K562 (cell line): ENCODE measurements around the gene PRKAG2. TPM values are rescaled to one million over a fixed set of nuclear protein-coding genes. Genes with fewer than 3 reads are reported as not detected.

ENCODE experiments used
- EZH2 ChIP-seq: IDR thresholded peaks from 2 replicates; pipeline ENCODE4 v1.6.1; 2012; ENCODE audit warnings: low read depth, mild to moderate bottlenecking, inconsistent platforms, low read length, borderline replicate concordance
- PCBP1 ChIP-seq: fragments of 200-400 bp; formaldehyde crosslinking; IDR thresholded peaks from 2 replicates; pipeline ENCODE4 v1.6.1; 2018; ENCODE audit warnings: mild to moderate bottlenecking, low read depth, low read length; ENCODE audit not compliant: poor library complexity, severe bottlenecking
- RREB1 ChIP-seq: fragments of 250-450 bp; sonication (Bioruptor Pico); IDR thresholded peaks from 2 replicates; pipeline ENCODE4 v1.4.0; 2020
- SLC30A9 ChIP-seq: fragments of 250-450 bp; sonication (Bioruptor Pico); IDR thresholded peaks from 2 replicates; pipeline ENCODE4 v1.8.0; 2022; ENCODE audit warnings: mild to moderate bottlenecking, moderate library complexity
- ZBTB49 ChIP-seq: sonication (generic); formaldehyde crosslinking; IDR thresholded peaks from 2 replicates; pipeline ENCODE4 v1.8.0; 2022; ENCODE audit warnings: missing genetic modification reagents, mild to moderate bottlenecking, borderline replicate concordance
- polyA plus RNA-seq, 8 experiments: library from polyadenylated mRNA; depleted of rRNA in 4 of 8; stranded (reverse) in 5 of 8; unstranded in 3 of 8; fragments of >200 nt; fragmentation: Nextera tagmentation in 2 of 8; fragmentation: Illumina TruSeq in 1 of 8; extraction: Ambion mirVana in 2 of 8; extraction: Trizol in 1 of 8; gene quantifications; 2 replicates each; pipeline versions ENCODE4 v1.2.1 to v1.2.3, GENCODE V29; 2011 to 2014; ENCODE audit warnings: inconsistent platforms in 1 of 8, missing spikeins in 1 of 8
- total RNA-seq, 7 experiments: library from RNA; depleted of rRNA in 6 of 7; stranded (reverse); fragments of >200 nt in 6 of 7; fragmentation: Illumina TruSeq in 2 of 7; extraction: Trizol in 2 of 7; gene quantifications; 2 replicates each; pipeline versions ENCODE4 v1.2.1 to v1.2.3, GENCODE V29; 2011 to 2021; ENCODE audit warnings: low replicate concordance in 1 of 7
- TF ChIP-seq, protein P1 (sequence below), 2 experiments: fragments of 450-650 bp; formaldehyde crosslinking in 1 of 2; IDR thresholded peaks; 2 replicates each; pipeline versions ENCODE4 v1.4.0 to v1.6.1; 2014 to 2020; ENCODE audit warnings: mild to moderate bottlenecking in 2 of 2, borderline replicate concordance in 1 of 2, low read depth in 1 of 2

Gene PRKAG2
- total and polyA plus RNA-seq, 9 of the 15 experiments (the other 6 are each of a cell fraction or from before 2014, with no cell fraction given), result 0.99 to 5.6 (median 3.3) TPM

DNA sequence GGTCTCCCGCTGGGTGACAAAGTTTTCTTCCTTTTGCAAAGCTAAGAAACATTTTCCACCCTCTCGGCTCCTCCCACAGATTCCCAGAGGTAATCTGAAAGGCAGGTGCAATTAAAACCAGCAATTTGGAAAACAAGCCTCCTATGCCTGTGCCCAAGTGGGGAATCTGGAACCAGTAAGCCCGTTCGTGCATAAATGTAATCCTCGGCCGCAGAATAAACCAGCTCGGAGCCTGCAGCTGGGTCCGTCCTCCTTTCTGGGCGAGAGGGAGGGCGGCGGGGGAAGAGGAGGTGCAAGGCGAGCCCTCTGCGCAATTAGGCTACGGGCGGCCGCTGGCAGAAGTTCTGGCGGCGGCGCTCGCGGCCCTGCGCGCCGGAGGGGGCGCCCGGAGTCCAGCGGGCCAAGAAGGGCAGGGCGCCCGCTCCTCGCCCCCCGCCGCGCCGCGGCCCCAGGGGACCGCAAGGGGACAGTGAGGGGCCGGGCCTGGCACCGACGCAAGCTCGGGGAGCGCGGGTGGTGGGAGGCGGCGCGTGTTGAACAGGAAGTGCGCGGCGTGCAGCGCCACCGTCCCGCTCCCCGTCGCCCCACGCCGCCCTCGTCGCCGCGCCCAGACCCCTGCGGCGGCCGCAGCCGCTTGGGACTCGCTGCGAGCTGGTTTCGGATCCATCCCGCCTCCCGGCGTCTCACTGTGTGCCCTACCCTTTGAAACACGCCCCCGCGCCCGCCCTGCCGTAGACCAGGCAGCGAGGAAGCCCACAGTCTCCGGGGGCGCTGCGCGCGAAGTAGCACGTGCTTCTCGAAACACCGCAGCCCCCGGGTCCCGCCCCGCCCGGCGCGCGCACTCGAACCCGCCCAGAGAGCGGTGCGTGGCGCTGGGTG is at the start of gene PRKAG2 (continued):
- TF ChIP-seq RREB1 (CRISPR knock-in tag) (no peak), EZH2 (no peak), PCBP1 (peak; percentile 95), ZBTB49 (CRISPR knock-in tag) (no peak), SLC30A9 (no peak)
- TF ChIP-seq, protein P1, sequence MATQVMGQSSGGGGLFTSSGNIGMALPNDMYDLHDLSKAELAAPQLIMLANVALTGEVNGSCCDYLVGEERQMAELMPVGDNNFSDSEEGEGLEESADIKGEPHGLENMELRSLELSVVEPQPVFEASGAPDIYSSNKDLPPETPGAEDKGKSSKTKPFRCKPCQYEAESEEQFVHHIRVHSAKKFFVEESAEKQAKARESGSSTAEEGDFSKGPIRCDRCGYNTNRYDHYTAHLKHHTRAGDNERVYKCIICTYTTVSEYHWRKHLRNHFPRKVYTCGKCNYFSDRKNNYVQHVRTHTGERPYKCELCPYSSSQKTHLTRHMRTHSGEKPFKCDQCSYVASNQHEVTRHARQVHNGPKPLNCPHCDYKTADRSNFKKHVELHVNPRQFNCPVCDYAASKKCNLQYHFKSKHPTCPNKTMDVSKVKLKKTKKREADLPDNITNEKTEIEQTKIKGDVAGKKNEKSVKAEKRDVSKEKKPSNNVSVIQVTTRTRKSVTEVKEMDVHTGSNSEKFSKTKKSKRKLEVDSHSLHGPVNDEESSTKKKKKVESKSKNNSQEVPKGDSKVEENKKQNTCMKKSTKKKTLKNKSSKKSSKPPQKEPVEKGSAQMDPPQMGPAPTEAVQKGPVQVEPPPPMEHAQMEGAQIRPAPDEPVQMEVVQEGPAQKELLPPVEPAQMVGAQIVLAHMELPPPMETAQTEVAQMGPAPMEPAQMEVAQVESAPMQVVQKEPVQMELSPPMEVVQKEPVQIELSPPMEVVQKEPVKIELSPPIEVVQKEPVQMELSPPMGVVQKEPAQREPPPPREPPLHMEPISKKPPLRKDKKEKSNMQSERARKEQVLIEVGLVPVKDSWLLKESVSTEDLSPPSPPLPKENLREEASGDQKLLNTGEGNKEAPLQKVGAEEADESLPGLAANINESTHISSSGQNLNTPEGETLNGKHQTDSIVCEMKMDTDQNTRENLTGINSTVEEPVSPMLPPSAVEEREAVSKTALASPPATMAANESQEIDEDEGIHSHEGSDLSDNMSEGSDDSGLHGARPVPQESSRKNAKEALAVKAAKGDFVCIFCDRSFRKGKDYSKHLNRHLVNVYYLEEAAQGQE (IDR thresholded peaks at IDR 0.05; ENCODE audit: borderline replicate concordance), result no peak
- TF ChIP-seq, protein P1 (CRISPR knock-in tag; IDR thresholded peaks at IDR 0.05; ENCODE audit: low read depth), result no peak
- TF ChIP-seq, all 486 proteins: peak for 6
